B cell (primary cell): Measurements from ENCODE around the gene SRSF2. TPM values are rescaled to one million over a fixed set of nuclear protein-coding genes. Genes with fewer than 3 reads are reported as not detected.

ENCODE experiments used
- ATAC-seq: fragments of 200-7000 bp; cut with Tn5 transposase; one replicate; pipeline ENCODE4 v1.10.0; 2021; ENCODE audit warnings: low read depth, mild to moderate bottlenecking, moderate number of reproducible peaks, moderate library complexity
- CTCF ChIA-PET: fragments of 350-600 bp; sonication (Branson Sonifier 250); formaldehyde crosslinking; loops from one replicate; lab custom pipeline; 2021; ENCODE audit warnings: antibody characterized with exemption, inconsistent platforms; lab: Charles Lee
- POLR2A ChIA-PET: fragments of 350-600 bp; sonication (Branson Sonifier 250); formaldehyde crosslinking; loops from one replicate; lab custom pipeline; 2021; ENCODE audit warnings: antibody characterized with exemption; lab: Charles Lee
- DNase-seq: peaks from one replicate; pipeline ENCODE4 v3.0.0; 2013
- H2AFZ ChIP-seq: 2 replicates; pipeline ENCODE4 v1.6.1; 2012; ENCODE audit warnings: mild to moderate bottlenecking, low read depth, low read length; ENCODE audit not compliant: insufficient read depth, poor library complexity, severe bottlenecking
- H3K27ac ChIP-seq, 2 donors: 1 replicate in 1 of 2; 2 replicates in 1 of 2; pipeline ENCODE4 v1.5.1; 2012 to 2013; ENCODE audit warnings: low read length in 2 of 2, mild to moderate bottlenecking in 2 of 2, moderate library complexity in 1 of 2
- H3K27me3 ChIP-seq, 4 experiments: fragments of 200-600 bp in 1 of 4; sonication (generic) in 1 of 4; replicated peaks in 1 of 4; 1 replicate in 2 of 4; 2 replicates in 2 of 4; pipeline versions ENCODE4 v1.6.1 to v1.7.0; 2013 to 2016; ENCODE audit warnings: low read length in 3 of 4, mild to moderate bottlenecking in 2 of 4, mixed read lengths in 1 of 4, moderate library complexity in 1 of 4; ENCODE audit not compliant: insufficient read depth in 4 of 4, control insufficient read depth in 3 of 4; ENCODE audit errors: control extremely low read depth in 1 of 4
- H3K36me3 ChIP-seq, 2 experiments: replicated peaks in 1 of 2; 1 replicate in 1 of 2; 2 replicates in 1 of 2; pipeline versions ENCODE4 v1.6.1 to v1.7.1; 2013; ENCODE audit warnings: low read length in 1 of 2; ENCODE audit not compliant: insufficient read depth in 2 of 2, control insufficient read depth in 1 of 2; ENCODE audit errors: control extremely low read depth in 1 of 2, extremely low read depth in 1 of 2
- H3K4me1 ChIP-seq, 2 donors: fragments of 200-600 bp in 1 of 2; sonication (generic) in 1 of 2; 1 replicate in 1 of 2; 2 replicates in 1 of 2; pipeline versions ENCODE4 v1.5.1 to v1.6.1; 2013 to 2017; ENCODE audit warnings: low read length in 2 of 2; ENCODE audit not compliant: control insufficient read depth in 2 of 2, insufficient read depth in 2 of 2
- H3K4me2 ChIP-seq: replicated peaks from 2 replicates; pipeline ENCODE3; 2012; ENCODE audit warnings: mild to moderate bottlenecking, low read depth, low read length; ENCODE audit not compliant: poor library complexity, severe bottlenecking
- H3K4me3 ChIP-seq, 5 experiments: fragments of 200-600 bp in 1 of 5; sonication (generic) in 1 of 5; 1 replicate in 3 of 5; 2 replicates in 2 of 5; pipeline versions ENCODE4 v1.5.1 to v1.7.0; 2011 to 2016; ENCODE audit warnings: low read length in 4 of 5, mild to moderate bottlenecking in 4 of 5, low read depth in 2 of 5, control low read depth in 1 of 5, moderate library complexity in 1 of 5; ENCODE audit not compliant: insufficient read depth in 1 of 5; ENCODE audit errors: control extremely low read depth in 1 of 5, extremely low read depth in 1 of 5
- H3K79me2 ChIP-seq: fragments of 200-600 bp; sonication (generic); one replicate; pipeline ENCODE4 v1.6.0; 2016; ENCODE audit warnings: low read length; ENCODE audit not compliant: control insufficient read depth, insufficient read depth
- H3K9ac ChIP-seq: fragments of 200-600 bp; sonication (generic); 2 replicates; pipeline ENCODE4 v1.6.1; 2017; ENCODE audit warnings: mild to moderate bottlenecking, low read length, moderate library complexity
- H3K9me3 ChIP-seq, 3 donors: one replicate each; pipeline versions ENCODE4 v1.6.1 to v1.7.1; 2013; ENCODE audit warnings: low read length in 2 of 3; ENCODE audit not compliant: control insufficient read depth in 2 of 3, insufficient read depth in 1 of 3; ENCODE audit errors: control extremely low read depth in 1 of 3
- H4K20me1 ChIP-seq: 2 replicates; pipeline ENCODE4 v1.6.0; 2012; ENCODE audit warnings: mild to moderate bottlenecking, low read length; ENCODE audit not compliant: insufficient read depth, control insufficient read depth, poor library complexity, severe bottlenecking
- H3K27ac Mint-ChIP-seq: one replicate; pipeline ENCODE4 v1.8.0; 2021; ENCODE audit warnings: mixed read lengths
- H3K27me3 Mint-ChIP-seq: one replicate; pipeline ENCODE4 v1.8.0; 2021; ENCODE audit warnings: mixed read lengths
- H3K4me1 Mint-ChIP-seq: one replicate; pipeline ENCODE4 v1.8.0; 2021; ENCODE audit warnings: mixed read lengths
- H3K4me3 Mint-ChIP-seq: one replicate; pipeline ENCODE4 v1.8.0; 2021; ENCODE audit warnings: mixed read lengths
- H3K9me3 Mint-ChIP-seq: one replicate; pipeline ENCODE4 v1.8.0; 2022; ENCODE audit warnings: mixed read lengths; ENCODE audit not compliant: insufficient read depth
- EZH2 ChIP-seq: IDR thresholded peaks from 2 replicates; pipeline ENCODE4 v1.6.1; 2012; ENCODE audit warnings: borderline replicate concordance, low read depth, mild to moderate bottlenecking, moderate library complexity, low read length; ENCODE audit not compliant: insufficient read depth, poor library complexity, severe bottlenecking
- WGBS: methylation state at CpG from one replicate; pipeline ENCODE4 v1.1.5; 2013; ENCODE audit warnings: missing lambda C conversion rate; ENCODE audit not compliant: insufficient coverage; 5-methylcytosine and 5-hydroxymethylcytosine counted together
- intact Hi-C: fragments of 100-400 bp; cut with micrococcal nuclease; formaldehyde crosslinking; loops from one replicate; pipeline ENCODE4 v1.10.0; 2022
- polyA plus RNA-seq: library from polyadenylated mRNA; depleted of rRNA; stranded (reverse); fragments of >200 nt; gene quantifications from 2 replicates; pipeline ENCODE4 v1.2.3, GENCODE V29; 2012
- total RNA-seq, 2 donors: library from RNA; stranded (reverse); fragments of 120-200 nt in 1 of 2; gene quantifications; 1 replicate in 1 of 2; 2 replicates in 1 of 2; pipeline versions ENCODE4 v1.2.3 to v1.2.4, GENCODE V29; 2013 to 2022
- TF ChIP-seq, protein P1 (sequence below): fragments of 200-600 bp; IDR thresholded peaks from one replicate; pipeline ENCODE4 v1.8.0; 2022; ENCODE audit warnings: antibody characterized with exemption, mild to moderate bottlenecking

The SRSF2 gene
- total and polyA plus RNA-seq, 2 donors (not counting 1 experiment from before 2014, with no cell fraction given): 362 to 764 TPM

GRCh38 chr17:76737676-76738467, 741 bp upstream of the SRSF2 start, which contains the start of gene MFSD11:
TSS of gene MFSD11 (plus strand) at chr17:76738119. CDS start at chr17:76738353, 234 bp downstream.
- no peak for TF ChIP-seq EZH2
- TF ChIP-seq, protein P1, sequence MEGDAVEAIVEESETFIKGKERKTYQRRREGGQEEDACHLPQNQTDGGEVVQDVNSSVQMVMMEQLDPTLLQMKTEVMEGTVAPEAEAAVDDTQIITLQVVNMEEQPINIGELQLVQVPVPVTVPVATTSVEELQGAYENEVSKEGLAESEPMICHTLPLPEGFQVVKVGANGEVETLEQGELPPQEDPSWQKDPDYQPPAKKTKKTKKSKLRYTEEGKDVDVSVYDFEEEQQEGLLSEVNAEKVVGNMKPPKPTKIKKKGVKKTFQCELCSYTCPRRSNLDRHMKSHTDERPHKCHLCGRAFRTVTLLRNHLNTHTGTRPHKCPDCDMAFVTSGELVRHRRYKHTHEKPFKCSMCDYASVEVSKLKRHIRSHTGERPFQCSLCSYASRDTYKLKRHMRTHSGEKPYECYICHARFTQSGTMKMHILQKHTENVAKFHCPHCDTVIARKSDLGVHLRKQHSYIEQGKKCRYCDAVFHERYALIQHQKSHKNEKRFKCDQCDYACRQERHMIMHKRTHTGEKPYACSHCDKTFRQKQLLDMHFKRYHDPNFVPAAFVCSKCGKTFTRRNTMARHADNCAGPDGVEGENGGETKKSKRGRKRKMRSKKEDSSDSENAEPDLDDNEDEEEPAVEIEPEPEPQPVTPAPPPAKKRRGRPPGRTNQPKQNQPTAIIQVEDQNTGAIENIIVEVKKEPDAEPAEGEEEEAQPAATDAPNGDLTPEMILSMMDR: no peak
- Histone ChIP-seq H3K9me3 (no peaks in the 10 kb centered on the region), H3K9ac (peak within 1 kb of the TSS; percentile 87), H2AFZ (peak within 1 kb of the TSS; percentile 84), H4K20me1 (peaks cover 9% of the 10 kb centered on the region), H3K27ac (peak within 1 kb of the TSS; percentile 95 to 97), H3K79me2 (peaks cover 69% of the 10 kb centered on the region), H3K36me3 (peaks cover 0 to 37% of the 10 kb centered on the region in 2 experiments), H3K27me3 (no peaks in the 10 kb centered on the region), H3K4me3 (peak within 1 kb of the TSS; percentile 95 to 99 (median 97)), H3K4me2 (peak within 1 kb of the TSS; percentile 92), H3K4me1 (peaks cover 35 to 36% of the 10 kb centered on the region in 2 donors)
- Mint-ChIP-seq H3K27ac (peak within 1 kb of the TSS; percentile 99), H3K4me3 (peak within 1 kb of the TSS; percentile 97), H3K27me3 (no peaks in the 10 kb centered on the region), H3K4me1 (peaks cover 48% of the 10 kb centered on the region), H3K9me3 (no peaks in the 10 kb centered on the region)
- ATAC-seq (peak; percentile 57), DNase-seq (peak; percentile 97)
- under 1% methylated on average over 52 of the region's 57 CpGs for WGBS
- POLR2A ChIA-PET: interaction anchor here (0.6 to 5.6 kb wide), 7 partner anchors 11 to 1220 kb away, joined by 3 to 75 read pairs (median 6); partner anchors contain the start of genes JMJD6 and METTL23
- intact Hi-C loops: loop anchor here (1.0 to 5.0 kb wide), 5 partner anchors 12 to 1221 kb away; partner anchors contain the start of genes CASKIN2, JMJD6, METTL23 and SEC14L1
- CTCF ChIA-PET: interaction anchor here (0.8 to 4.3 kb wide), 2 partner anchors 11 to 328 kb away, joined by 4 to 29 read pairs; partner anchors contain the start of genes JMJD6 and METTL23
